SIG-M5 treated with dmso at 0.1 percent for 504 hours (cell line): ENCODE measurements around the gene FOXK1.
A peak's percentile ranks its signal among the peaks of the same experiment; 100 is the strongest.

Source experiments
- DNase-seq: peaks from one replicate; lab custom pipeline; 2025; ENCODE audit not compliant: unreplicated experiment; lab: John Stamatoyannopoulos, UW

FOXK1 gene

GRCh38 chr7:4763091-4763793 lies 81.1 kb downstream of the FOXK1 start:
- DNase-seq = no peak

- no peak for DNase-seq
Measured at GRCh38 chr7:4763794-4764185, 81.7 kb downstream of the FOXK1 start.

GRCh38 chr7:4764402-4765007 lies 82.4 kb downstream of the FOXK1 start:
- DNase-seq = no peak

GRCh38 chr7:4765776-4766490 lies 83.8 kb downstream of the FOXK1 start:
- no peak for DNase-seq

- DNase-seq = no peak
Measured at GRCh38 chr7:4766666-4767519, 84.8 kb downstream of the FOXK1 start.

GRCh38 chr7:4768597-4769569 lies 86.8 kb downstream of the FOXK1 start:
- DNase-seq = no peak

- DNase-seq = no peak
Measured at GRCh38 chr7:4769761-4770160, 87.7 kb downstream of the FOXK1 start.

GRCh38 chr7:4770886-4771285 lies 88.8 kb downstream of the FOXK1 start:
- DNase-seq = no peak

GRCh38 chr7:4771737-4772136 lies 89.6 kb downstream of the FOXK1 start:
- DNase-seq = no peak

GRCh38 chr7:4772306-4772705 lies 90.2 kb downstream of the FOXK1 start:
- DNase-seq = no peak

GRCh38 chr7:4774007-4774406 lies 91.9 kb downstream of the FOXK1 start:
- DNase-seq = no peak

GRCh38 chr7:4774658-4775249 lies 92.7 kb downstream of the FOXK1 start:
- DNase-seq = peak; percentile 74

- DNase-seq = peak; percentile 95
Measured at GRCh38 chr7:4775250-4775847, 93.3 kb downstream of the FOXK1 start, which contains the start of gene AP5Z1. Gene AP5Z1 (plus strand): TSS chr7:4775623. CDS start chr7:4775716, 93 bp downstream.

- peak; percentile 18 for DNase-seq
Measured at GRCh38 chr7:4775848-4776623, 93.9 kb downstream of the FOXK1 start.

GRCh38 chr7:4779118-4779517 lies 97.0 kb downstream of the FOXK1 start:
- DNase-seq = no peak

- DNase-seq = no peak
Measured at GRCh38 chr7:4781366-4782069, 99.4 kb downstream of the FOXK1 start.

GRCh38 chr7:4782333-4783291 lies 100.5 kb downstream of the FOXK1 start:
- DNase-seq = no peak
